Karpas-422 (cell line): Measurements from ENCODE around the gene CSRNP3. TPM values are rescaled to one million over a fixed set of nuclear protein-coding genes. Genes with fewer than 3 reads are reported as not detected.
A peak's percentile ranks its signal among the peaks of the same experiment; 100 is the strongest.
"Not testable (repeated sequence)": the region's sequence is repeated elsewhere in the genome, so short reads cannot be mapped to it uniquely, and the experiment has no call there.

ENCODE experiments used
- DNase-seq: peaks from one replicate; pipeline ENCODE4 v3.0.0-alpha.2; 2015
- H2AFZ ChIP-seq: fragments of 200-600 bp; sonication (generic); 2 replicates; pipeline ENCODE4 v1.6.1; 2014; ENCODE audit warnings: antibody characterized with exemption, low read length, mixed read lengths
- H3K27ac ChIP-seq: fragments of 200-600 bp; sonication (generic); 2 replicates; pipeline ENCODE4 v1.5.1; 2014; ENCODE audit warnings: mild to moderate bottlenecking, low read length, moderate library complexity
- H3K27me3 ChIP-seq: fragments of 200-600 bp; sonication (generic); 2 replicates; pipeline ENCODE4 v1.6.1; 2014; ENCODE audit warnings: low read length, mixed read lengths
- H3K36me3 ChIP-seq: fragments of 200-600 bp; sonication (generic); 2 replicates; pipeline ENCODE4 v1.6.1; 2014; ENCODE audit warnings: low read length, mixed read lengths; ENCODE audit not compliant: insufficient read depth
- H3K4me1 ChIP-seq: fragments of 200-600 bp; sonication (generic); 2 replicates; pipeline ENCODE4 v1.6.1; 2014; ENCODE audit warnings: mild to moderate bottlenecking, low read length, mixed read lengths
- H3K4me2 ChIP-seq: fragments of 200-600 bp; sonication (generic); 2 replicates; pipeline ENCODE4 v1.6.1; 2014; ENCODE audit warnings: low read length, low read depth, mild to moderate bottlenecking; ENCODE audit not compliant: poor library complexity, severe bottlenecking
- H3K4me3 ChIP-seq: fragments of 200-600 bp; sonication (generic); 2 replicates; pipeline ENCODE4 v1.5.1; 2014; ENCODE audit warnings: mild to moderate bottlenecking, antibody characterized with exemption, low read length, mixed read lengths
- H3K79me2 ChIP-seq: fragments of 200-600 bp; sonication (generic); 2 replicates; pipeline ENCODE4 v1.6.1; 2014; ENCODE audit warnings: mild to moderate bottlenecking, low read length, mixed read lengths
- H3K9ac ChIP-seq: fragments of 200-600 bp; sonication (generic); 2 replicates; pipeline ENCODE4 v1.6.0; 2014; ENCODE audit warnings: low read length
- H3K9me2 ChIP-seq: fragments of 200-600 bp; sonication (generic), shearing (Covaris generic); replicated peaks from 2 replicates; pipeline ENCODE4 v1.6.0; 2014; ENCODE audit warnings: mild to moderate bottlenecking, low read length, moderate library complexity; ENCODE audit not compliant: insufficient read depth
- H3K9me3 ChIP-seq: fragments of 300-700, 200-600 bp; sonication (generic); 2 replicates; pipeline ENCODE4 v1.6.1; 2014; ENCODE audit warnings: low read length, mixed read lengths
- H4K20me1 ChIP-seq: fragments of 200-600 bp; sonication (generic); 2 replicates; pipeline ENCODE4 v1.6.1; 2014; ENCODE audit warnings: mild to moderate bottlenecking, antibody characterized with exemption, low read length, low read depth; ENCODE audit not compliant: insufficient read depth
- total RNA-seq: library from RNA; depleted of rRNA; stranded (reverse); fragments of >200 nt; shearing (Covaris generic); gene quantifications from 2 replicates; pipeline ENCODE4 v1.2.3, GENCODE V29; 2014; ENCODE audit warnings: low replicate concordance

Gene CSRNP3
- total RNA-seq, 1 experiment from 2014 or later = 16.8 TPM

GRCh38 chr2:165586019-165586418 is 116.5 kb downstream of the CSRNP3 start:
- no peaks in the 10 kb centered on the region for H3K9me3 ChIP-seq
- H3K4me3 ChIP-seq = no peak overlapping the region
- H4K20me1 ChIP-seq = no peaks in the 10 kb centered on the region
- H3K9me2 ChIP-seq = no peaks in the 10 kb centered on the region
- no peak overlapping the region for H3K9ac ChIP-seq
- no peaks in the 10 kb centered on the region for H3K27me3 ChIP-seq
- H3K4me2 ChIP-seq = peak overlapping the region; percentile 45
- peaks cover 9% of the 10 kb centered on the region; the same call in 1 of the 2 replicates for H3K36me3 ChIP-seq
- no peak overlapping the region for H2AFZ ChIP-seq
- H3K27ac ChIP-seq = peak overlapping the region; percentile 91
- DNase-seq = no peak
- H3K4me1 ChIP-seq = peaks cover 49% of the 10 kb centered on the region
- H3K79me2 ChIP-seq = peaks cover 61% of the 10 kb centered on the region

GRCh38 chr2:165587335-165587938 is 117.9 kb downstream of the CSRNP3 start:
- Histone ChIP-seq H3K9me3 (no peaks in the 10 kb centered on the region), H3K36me3 (peaks cover 11% of the 10 kb centered on the region; the same call in 1 of the 2 replicates), H4K20me1 (no peaks in the 10 kb centered on the region), H3K79me2 (peaks cover 57% of the 10 kb centered on the region), H3K4me2 (peak overlapping the region; percentile 45), H3K9ac (peak overlapping the region; percentile 12; the same call in 1 of the 2 replicates), H2AFZ (no peak overlapping the region), H3K27me3 (no peaks in the 10 kb centered on the region), H3K4me3 (peak overlapping the region; percentile 14; the same call in 1 of the 2 replicates), H3K27ac (peak overlapping the region; percentile 91), H3K4me1 (peaks cover 47% of the 10 kb centered on the region), H3K9me2 (no peaks in the 10 kb centered on the region)
- DNase-seq = peak; percentile 81

- not testable (repeated sequence) for H3K9me2 ChIP-seq, H3K4me2 ChIP-seq, H3K9ac ChIP-seq, DNase-seq, H3K27me3 ChIP-seq, H2AFZ ChIP-seq, H4K20me1 ChIP-seq, H3K9me3 ChIP-seq, H3K27ac ChIP-seq, H3K4me3 ChIP-seq
- peaks cover 37% of the 10 kb centered on the region for H3K79me2 ChIP-seq
- peaks cover 11% of the 10 kb centered on the region; the same call in 1 of the 2 replicates for H3K36me3 ChIP-seq
- peaks cover 53% of the 10 kb centered on the region for H3K4me1 ChIP-seq
These were observed 121.5 kb downstream of the CSRNP3 start for GRCh38 chr2:165590999-165591398.

GRCh38 chr2:165593081-165593480 is 123.6 kb downstream of the CSRNP3 start:
- no peak overlapping the region for H2AFZ ChIP-seq
- no peaks in the 10 kb centered on the region for H3K9me2 ChIP-seq
- H3K79me2 ChIP-seq = peaks cover 39% of the 10 kb centered on the region
- DNase-seq = no peak
- peaks cover 32% of the 10 kb centered on the region for H3K4me1 ChIP-seq
- H3K9ac ChIP-seq = no peak overlapping the region
- H3K4me3 ChIP-seq = no peak overlapping the region
- peaks cover 21% of the 10 kb centered on the region for H3K36me3 ChIP-seq
- H3K9me3 ChIP-seq = no peaks in the 10 kb centered on the region
- H3K27ac ChIP-seq = peak overlapping the region; percentile 78
- H4K20me1 ChIP-seq = no peaks in the 10 kb centered on the region
- peak overlapping the region; percentile 63 for H3K4me2 ChIP-seq
- no peaks in the 10 kb centered on the region for H3K27me3 ChIP-seq

- no peak for DNase-seq
- Histone ChIP-seq H3K36me3 (peaks cover 25% of the 10 kb centered on the region), H3K27ac (peak overlapping the region; percentile 78), H3K27me3 (no peaks in the 10 kb centered on the region), H3K79me2 (peaks cover 29% of the 10 kb centered on the region), H3K4me3 (peak overlapping the region; percentile 12; the same call in 1 of the 2 replicates), H4K20me1 (no peaks in the 10 kb centered on the region), H3K4me1 (peaks cover 27% of the 10 kb centered on the region), H3K9ac (peak overlapping the region; percentile 44), H2AFZ (no peak overlapping the region), H3K9me3 (no peaks in the 10 kb centered on the region), H3K4me2 (peak overlapping the region; percentile 63), H3K9me2 (no peaks in the 10 kb centered on the region)
These were observed 124.9 kb downstream of the CSRNP3 start for GRCh38 chr2:165594231-165594934.

GRCh38 chr2:165594935-165595255 is 125.4 kb downstream of the CSRNP3 start:
- H3K27ac ChIP-seq = peak overlapping the region; percentile 78
- peaks cover 27% of the 10 kb centered on the region for H3K79me2 ChIP-seq
- no peaks in the 10 kb centered on the region for H4K20me1 ChIP-seq
- peak; percentile 84 for DNase-seq
- 0 out of 2 replicates have a peak overlapping the region, but pooled peaks have one; percentile 30 for H2AFZ ChIP-seq
- H3K4me1 ChIP-seq = peaks cover 27% of the 10 kb centered on the region
- H3K36me3 ChIP-seq = peaks cover 22% of the 10 kb centered on the region
- no peak overlapping the region for H3K4me3 ChIP-seq
- no peaks in the 10 kb centered on the region for H3K27me3 ChIP-seq
- H3K9ac ChIP-seq = peak overlapping the region; percentile 46
- peak overlapping the region; percentile 63 for H3K4me2 ChIP-seq
- no peaks in the 10 kb centered on the region for H3K9me3 ChIP-seq
- H3K9me2 ChIP-seq = no peaks in the 10 kb centered on the region

- H3K27me3 ChIP-seq = no peaks in the 10 kb centered on the region
- no peak overlapping the region for H3K27ac ChIP-seq
- H3K9ac ChIP-seq = no peak overlapping the region
- H3K36me3 ChIP-seq = peaks cover 14% of the 10 kb centered on the region; the same call in 1 of the 2 replicates
- peaks cover 17% of the 10 kb centered on the region for H3K79me2 ChIP-seq
- no peak overlapping the region for H3K4me3 ChIP-seq
- peaks cover 27% of the 10 kb centered on the region for H3K4me1 ChIP-seq
- H4K20me1 ChIP-seq = no peaks in the 10 kb centered on the region
- no peak overlapping the region for H2AFZ ChIP-seq
- H3K4me2 ChIP-seq = no peak overlapping the region
- no peaks in the 10 kb centered on the region for H3K9me3 ChIP-seq
- no peak for DNase-seq
- no peaks in the 10 kb centered on the region for H3K9me2 ChIP-seq
These were observed 127.3 kb downstream of the CSRNP3 start for GRCh38 chr2:165596788-165597187.

- H3K4me3 ChIP-seq = no peak overlapping the region
- no peak overlapping the region for H2AFZ ChIP-seq
- H3K9ac ChIP-seq = no peak overlapping the region
- peaks cover 14% of the 10 kb centered on the region; the same call in 1 of the 2 replicates for H3K36me3 ChIP-seq
- DNase-seq = no peak
- no peaks in the 10 kb centered on the region for H4K20me1 ChIP-seq
- H3K9me2 ChIP-seq = no peaks in the 10 kb centered on the region
- peaks cover 38% of the 10 kb centered on the region for H3K79me2 ChIP-seq
- no peak overlapping the region for H3K4me2 ChIP-seq
- H3K4me1 ChIP-seq = peaks cover 18% of the 10 kb centered on the region
- H3K27ac ChIP-seq = no peak overlapping the region
- H3K9me3 ChIP-seq = no peaks in the 10 kb centered on the region
- no peaks in the 10 kb centered on the region for H3K27me3 ChIP-seq
These were observed 131.8 kb downstream of the CSRNP3 start for GRCh38 chr2:165601065-165601830.
